HG03565 (cell line): ENCODE data around the gene OR7G2.
"Not testable (repeated sequence)": the region's sequence is repeated elsewhere in the genome, so short reads cannot be mapped to it uniquely, and the experiment has no call there.

Experiments
- ATAC-seq: cut with Tn5 transposase; IDR thresholded peaks from one replicate; pipeline ENCODE4 v1.9.1; 2021; ENCODE audit warnings: mild to moderate bottlenecking, moderate library complexity; ENCODE audit not compliant: unreplicated experiment

The OR7G2 gene

DNA sequence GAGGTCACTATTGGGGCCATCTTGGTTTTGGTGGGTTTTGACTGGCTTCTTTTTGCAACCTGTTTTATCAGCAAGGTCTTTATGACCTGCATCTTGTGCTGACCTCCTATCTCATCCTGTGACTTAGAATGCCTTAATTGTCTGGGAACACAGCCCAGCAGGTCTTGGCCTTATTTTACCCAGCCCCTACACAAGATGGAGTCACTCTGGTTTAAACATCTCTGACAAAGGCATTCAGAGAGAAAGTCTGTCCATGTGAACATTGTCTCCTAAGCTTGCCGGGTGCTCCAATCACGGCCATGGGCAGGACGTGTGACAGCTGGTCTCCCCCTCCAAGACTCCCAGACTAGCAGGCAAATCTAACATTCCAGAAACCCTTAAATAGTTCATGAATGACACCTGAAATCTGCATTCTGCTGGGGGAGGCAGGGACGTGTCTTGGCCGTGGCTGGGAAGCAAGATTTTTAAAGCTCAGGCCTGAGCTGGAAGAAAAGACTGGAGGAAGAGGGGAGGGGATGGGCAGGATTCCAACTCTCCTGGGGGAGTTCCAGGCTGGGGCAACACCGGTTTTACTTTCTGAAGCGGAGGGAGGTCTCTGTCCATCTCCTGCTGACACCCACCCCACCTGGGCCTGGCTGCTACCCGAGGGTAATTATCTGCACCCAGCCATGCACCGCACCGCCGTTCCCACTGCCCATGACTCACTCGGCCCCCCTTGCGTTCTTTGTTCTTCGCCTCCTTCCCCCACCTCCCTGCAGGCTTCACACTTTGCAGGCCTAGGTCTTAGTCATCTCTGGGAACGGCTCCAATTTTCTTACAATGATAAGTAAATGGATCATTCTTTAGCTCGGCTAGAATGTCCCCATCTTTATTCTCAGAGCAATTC, 32.0 kb downstream of the OR7G2 start:
- ATAC-seq: no peak

DNA sequence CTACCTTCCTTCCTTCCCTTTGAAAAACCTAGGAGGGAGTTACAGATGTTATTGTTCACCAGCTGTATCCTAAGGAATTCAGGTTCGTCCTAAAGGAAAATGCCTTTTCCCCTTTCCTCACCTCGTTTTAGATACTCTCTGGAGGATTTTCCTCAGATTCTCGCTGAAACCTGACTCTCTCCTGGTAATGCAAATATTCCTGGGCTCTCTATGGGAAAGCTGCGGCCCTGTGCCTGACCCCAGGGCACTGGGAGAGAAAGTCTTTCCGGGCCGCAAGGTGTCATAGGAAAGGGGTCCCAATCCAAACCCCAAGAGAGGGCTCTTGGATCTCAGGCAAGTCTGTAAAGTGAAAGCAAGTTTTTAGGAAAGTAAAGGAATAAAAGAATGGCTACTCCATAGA, 33.5 kb downstream of the OR7G2 start:
- ATAC-seq: no peak

DNA sequence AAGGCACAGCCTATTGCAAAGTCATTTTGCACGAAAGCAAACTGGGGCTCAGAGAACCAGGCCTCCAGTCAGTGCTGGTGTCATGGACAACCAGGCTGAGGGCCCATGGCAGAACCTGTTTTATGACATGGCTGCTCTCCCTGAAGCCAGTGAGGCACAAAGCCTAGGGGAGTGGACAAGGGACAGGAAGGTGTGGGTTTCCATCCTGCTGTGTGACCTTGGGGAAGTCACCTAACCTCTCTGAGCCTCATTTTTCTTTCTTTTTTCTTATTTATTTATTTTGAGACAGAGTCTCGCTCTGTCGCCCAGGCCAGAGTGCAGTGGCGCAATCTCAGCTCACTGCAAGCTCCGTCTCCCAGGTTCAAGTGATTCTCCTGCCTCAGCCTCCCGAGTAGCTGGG, 35.6 kb downstream of the OR7G2 start:
- not testable (repeated sequence) for ATAC-seq

DNA sequence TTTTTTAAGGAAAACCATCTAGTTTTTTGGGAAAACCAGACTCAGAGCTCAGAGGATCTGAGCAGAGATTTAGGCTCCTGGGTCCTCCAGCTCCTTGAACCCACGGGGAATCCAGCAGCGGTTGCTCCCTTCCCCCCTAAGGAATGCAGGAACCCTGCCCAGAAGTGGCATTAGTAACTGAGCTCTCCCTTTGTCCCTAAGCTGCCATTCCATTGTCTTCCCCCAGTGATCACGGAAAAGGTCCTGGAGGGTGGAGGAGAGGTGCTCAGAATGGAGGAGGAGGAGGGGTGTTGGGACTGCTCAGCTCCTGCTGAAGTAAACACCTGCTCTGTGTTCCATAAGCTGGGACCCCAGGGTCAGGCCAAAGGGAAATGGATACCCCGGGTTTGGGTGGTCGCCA, 37.2 kb downstream of the OR7G2 start:
- ATAC-seq: no peak

DNA sequence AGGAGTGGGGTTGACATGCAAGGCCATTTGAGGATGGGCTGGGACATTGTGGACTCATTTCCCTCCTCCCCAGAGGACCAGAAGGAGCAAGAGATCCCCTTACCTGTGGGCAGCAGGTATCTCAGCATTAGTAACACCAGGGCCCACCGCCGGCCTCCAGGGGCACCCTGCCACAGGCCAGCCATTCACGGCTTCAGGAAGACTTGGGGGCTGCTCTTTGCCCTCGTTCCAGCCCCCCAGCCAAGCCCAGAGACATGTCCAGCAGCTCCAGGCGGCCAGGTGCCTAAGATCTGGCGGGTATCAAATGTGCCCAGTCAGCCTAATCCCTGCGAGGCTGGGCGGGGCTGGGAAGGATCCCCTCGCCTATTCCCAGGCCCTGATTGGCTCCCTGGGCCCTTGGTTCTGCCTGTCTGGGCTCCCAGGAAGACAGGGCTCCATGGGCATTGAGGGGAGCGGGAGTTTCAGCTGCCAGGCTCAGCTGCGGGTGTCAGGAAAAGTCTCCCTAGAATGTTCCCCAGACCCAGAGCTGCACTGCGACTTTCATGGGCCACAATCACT, 41.7 kb downstream of the OR7G2 start:
- ATAC-seq: no peak

DNA sequence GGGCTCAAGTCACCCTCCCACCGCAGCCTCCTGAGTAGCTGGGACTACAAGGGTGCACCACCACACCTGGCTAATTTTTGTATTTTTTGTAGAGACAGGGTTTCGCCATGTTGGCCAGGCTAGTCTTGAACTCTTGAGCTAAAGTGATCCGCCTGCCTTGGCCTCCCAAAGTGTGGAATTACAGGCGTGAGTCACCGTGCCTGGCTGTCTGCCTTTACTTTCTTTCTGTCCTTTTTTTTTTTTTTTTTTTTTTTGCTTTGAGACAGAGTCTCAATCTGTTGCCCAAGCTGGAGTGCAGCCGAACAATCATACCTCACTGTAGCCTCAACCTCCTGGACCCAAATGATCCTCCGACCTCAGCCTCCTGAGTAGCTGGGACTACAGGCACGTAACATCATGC, 45.4 kb downstream of the OR7G2 start:
- no peak for ATAC-seq

DNA sequence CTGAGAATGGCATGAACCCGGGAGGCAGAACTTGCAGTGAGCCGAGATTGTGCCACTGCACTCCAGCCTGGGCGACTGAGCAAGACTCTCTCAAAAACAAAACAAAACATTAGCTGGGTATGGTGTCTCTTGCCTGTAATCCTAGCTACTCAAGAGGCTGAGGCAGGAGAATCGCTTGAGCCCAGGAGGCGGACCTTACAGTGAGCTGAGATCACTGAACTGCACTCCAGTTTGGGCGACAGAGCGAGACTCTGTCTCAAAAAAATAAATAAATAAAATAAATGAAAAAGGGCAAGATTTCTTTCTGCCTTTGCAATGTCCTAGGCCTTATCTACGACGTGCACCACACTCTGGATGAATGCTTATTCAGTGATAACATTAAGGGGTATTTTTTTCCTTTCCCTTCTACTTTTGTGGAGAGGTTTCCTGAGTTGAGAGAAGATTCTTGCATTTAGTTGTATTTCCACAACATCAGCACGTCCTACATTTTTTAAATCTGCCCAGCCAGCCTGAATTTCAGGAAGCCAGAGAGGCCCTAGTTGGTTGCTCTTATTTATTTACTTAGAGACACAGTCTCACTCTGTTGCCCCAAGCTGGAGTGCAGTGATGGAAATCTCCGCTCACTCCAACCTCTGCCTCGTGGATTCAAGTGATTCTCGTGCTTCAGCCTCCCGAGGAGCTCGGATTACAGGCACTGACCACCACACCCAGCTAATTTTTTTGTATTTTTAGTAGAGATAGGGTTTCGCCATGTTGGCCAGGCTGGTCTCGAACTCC, 46.5 kb downstream of the OR7G2 start:
- no peak for ATAC-seq

DNA sequence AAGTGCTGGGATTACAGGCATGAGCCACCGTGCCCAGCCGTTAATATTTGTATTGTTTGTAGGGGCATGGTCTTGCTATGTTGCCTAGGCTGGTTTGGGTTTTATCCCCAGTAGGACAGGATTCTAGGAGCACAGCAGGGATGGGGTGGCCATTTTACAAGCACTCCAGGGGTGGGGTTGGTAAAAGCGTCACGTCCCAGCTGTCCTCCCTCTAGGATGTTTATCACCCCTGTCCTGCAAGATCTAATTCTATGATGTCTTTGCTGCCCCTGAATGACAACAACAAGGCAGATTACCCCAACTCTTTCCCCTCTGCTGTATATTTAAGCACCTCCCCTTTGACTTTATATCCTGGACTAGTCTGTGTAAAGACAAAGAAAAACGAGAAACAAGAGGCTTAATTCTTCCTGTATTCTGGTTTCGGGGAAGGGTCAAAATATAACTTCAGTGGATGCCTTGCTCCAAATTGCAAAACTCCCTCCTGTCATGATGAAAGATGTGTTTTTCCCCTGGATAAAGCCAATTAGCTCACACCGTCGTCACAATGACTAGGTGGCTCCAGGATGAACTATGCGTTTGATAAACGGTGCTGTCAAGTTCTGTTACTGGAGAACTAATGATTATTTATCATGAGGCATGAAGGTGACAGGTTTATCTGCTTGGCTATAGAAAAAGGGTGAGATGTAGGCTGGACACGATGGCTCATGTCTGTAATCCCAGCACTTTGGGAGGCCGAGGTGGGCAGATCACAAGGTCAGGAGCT, 48.2 kb downstream of the OR7G2 start:
- no peak for ATAC-seq

DNA sequence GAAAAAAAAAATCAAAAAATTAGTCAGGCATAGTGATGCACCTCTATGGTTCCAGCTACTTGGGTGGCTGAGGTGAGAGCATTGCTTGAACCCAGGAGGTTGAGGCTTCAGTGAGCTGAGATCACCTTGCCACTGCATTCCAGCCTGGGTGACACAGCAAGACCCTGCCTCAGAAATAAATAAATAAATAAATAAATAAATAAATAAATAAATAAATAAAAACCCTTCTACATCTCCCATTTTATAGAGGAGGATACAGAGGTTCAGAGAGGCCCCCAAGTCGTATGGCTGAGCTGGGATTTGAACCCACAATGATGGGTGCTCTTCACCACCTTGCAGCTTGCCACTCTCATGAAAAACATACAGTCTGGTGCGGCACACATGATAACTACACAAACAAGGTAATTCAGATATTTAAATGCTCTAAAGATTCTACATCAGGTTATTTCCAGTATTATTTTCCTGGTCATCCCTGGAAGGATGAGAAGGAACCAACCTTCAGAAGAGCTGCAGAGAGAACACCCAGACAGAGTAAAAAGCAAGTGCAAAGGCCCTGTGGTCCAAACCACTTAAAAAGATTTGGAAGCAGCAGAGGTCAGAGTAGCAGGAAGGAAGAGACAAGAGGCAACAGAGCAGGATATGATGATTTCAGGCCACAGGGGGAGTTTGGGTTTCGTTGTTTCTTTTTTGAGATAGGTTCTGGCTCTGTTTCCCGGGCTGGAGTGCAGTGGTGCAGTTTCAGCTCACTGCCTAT, 49.6 kb downstream of the OR7G2 start:
- no peak for ATAC-seq

DNA sequence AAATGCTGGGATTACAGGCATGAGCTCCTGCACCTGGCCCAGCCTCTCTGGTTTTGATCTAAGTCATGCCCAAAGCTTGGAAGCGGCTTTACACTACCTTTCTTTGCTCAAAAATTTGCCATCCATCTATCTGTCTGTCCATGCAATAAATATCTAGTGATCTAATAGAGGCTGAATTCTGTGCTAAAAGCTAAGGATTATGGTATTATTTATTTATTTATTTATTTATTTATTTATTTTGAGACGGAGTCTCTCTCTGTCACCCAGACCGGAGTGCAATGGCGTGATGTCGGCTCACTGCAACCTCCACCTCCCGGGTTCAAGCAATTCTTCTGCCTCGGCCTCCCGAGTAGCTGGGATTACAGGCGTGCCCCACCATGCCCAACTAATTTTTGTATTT, 51.1 kb downstream of the OR7G2 start:
- not testable (repeated sequence) for ATAC-seq

DNA sequence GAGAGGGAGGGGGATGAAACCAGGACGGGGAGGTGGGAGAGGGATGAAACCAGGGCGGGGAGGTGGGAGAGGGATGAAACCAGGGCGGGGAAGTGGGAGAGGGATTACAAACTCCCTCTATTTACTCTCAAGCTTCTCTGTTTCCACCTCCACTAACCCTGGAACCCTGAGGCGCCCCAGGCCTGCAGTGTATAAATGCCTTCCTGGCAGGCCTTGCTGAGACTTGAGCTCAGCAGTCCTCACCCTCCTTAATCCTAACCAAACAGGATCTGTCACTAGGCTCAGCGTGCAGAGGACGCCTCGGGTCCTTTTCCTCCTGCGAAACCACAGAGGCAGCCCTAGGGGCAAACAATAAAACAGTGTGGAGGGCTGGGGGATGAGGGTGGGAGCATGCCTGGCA, 52.5 kb downstream of the OR7G2 start:
- no peak for ATAC-seq

DNA sequence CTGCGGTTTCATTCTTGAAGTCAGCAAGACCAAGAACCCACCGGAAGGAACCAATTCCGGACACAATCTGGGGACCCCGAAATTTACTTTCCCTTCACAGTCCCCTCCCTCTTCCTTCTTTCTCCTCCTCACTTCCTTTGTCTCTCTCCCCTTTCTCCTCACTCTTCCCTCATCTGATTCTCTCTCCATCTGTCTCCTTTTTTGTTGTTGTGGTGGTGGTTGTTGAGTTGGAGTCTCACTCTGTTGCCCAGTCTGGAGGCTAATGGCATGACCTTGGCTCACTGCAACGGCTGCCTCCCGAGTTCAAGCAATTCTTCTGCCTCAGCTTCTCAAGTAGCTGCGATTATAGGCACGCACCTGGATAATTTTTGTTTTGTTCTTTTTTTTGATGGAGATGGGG, 53.1 kb downstream of the OR7G2 start:
- no peak for ATAC-seq

DNA sequence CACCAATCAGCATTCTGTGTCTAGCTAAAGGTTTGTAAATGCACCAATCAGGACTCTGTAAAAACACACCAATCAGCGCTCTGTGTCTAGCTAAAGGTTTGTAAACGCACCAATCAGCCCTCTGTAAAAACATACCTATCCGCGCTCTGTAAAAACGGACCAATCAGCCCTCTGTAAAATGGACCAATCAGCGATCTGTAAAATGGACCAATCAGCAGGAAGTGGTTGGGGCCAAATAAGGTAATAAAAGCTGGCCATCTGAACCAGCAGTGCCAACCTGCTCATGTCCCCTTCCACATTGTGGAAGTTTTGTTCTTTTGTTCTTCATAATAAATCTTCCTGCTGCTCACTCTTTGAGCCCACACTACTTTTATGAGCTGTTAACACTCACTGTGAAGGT, 53.6 kb downstream of the OR7G2 start:
- ATAC-seq: not testable (repeated sequence)

DNA sequence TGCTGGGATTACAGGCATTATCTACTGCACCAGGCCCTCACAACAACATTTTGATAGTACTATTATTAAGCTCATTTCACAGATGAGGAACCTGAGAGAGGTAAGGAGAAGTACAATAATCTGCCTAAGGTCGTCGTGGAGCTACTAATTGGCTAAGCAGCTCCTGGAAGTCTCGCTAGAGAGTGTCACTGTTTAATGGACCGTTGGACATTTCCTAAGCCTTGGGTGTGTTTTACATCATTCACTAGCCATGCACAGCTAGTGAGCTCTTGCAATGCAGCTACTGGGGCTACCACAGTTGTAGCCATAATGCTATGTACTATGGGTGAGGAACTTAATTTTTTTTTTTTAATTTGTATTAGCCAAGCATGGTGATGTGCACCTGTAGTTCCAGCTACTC, 54.4 kb downstream of the OR7G2 start:
- no peak for ATAC-seq
